Neural cell (in vitro differentiated cells): ENCODE measurements around the gene ETV7.

ENCODE experiments used
- CTCF ChIP-seq: fragments of 450-650 bp; IDR thresholded peaks from 2 replicates; pipeline ENCODE4 v1.5.1; 2014; ENCODE audit warnings: antibody characterized with exemption, mild to moderate bottlenecking, moderate library complexity; ENCODE audit not compliant: poor library complexity, severe bottlenecking
- EZH2 ChIP-seq: fragments of 200-600, 300-800 bp; shearing (Covaris generic), sonication (generic); IDR thresholded peaks from 2 replicates; pipeline ENCODE4 v1.6.1; 2014; ENCODE audit warnings: antibody characterized with exemption, low read length, borderline replicate concordance, mild to moderate bottlenecking; ENCODE audit not compliant: insufficient read depth, poor library complexity, severe bottlenecking
- POLR2AphosphoS5 ChIP-seq: IDR thresholded peaks from 2 replicates; pipeline ENCODE4 v1.6.1; 2012
- SMC3 ChIP-seq: fragments of 450-650 bp; conservative IDR thresholded peaks from 2 replicates; pipeline ENCODE4 v1.6.1; 2014; ENCODE audit warnings: antibody characterized with exemption, mild to moderate bottlenecking, moderate library complexity; ENCODE audit not compliant: poor library complexity
- TAF1 ChIP-seq: IDR thresholded peaks from 2 replicates; pipeline ENCODE4 v1.6.1; 2012; ENCODE audit warnings: low read depth
- TF ChIP-seq, protein P1 (sequence below): IDR thresholded peaks from 2 replicates; pipeline ENCODE4 v1.6.1; 2012; ENCODE audit warnings: borderline replicate concordance

- TF ChIP-seq CTCF (no peak), POLR2AphosphoS5 (no peak), EZH2 (no peak), SMC3 (no peak), TAF1 (no peak)
- TF ChIP-seq, protein P1, sequence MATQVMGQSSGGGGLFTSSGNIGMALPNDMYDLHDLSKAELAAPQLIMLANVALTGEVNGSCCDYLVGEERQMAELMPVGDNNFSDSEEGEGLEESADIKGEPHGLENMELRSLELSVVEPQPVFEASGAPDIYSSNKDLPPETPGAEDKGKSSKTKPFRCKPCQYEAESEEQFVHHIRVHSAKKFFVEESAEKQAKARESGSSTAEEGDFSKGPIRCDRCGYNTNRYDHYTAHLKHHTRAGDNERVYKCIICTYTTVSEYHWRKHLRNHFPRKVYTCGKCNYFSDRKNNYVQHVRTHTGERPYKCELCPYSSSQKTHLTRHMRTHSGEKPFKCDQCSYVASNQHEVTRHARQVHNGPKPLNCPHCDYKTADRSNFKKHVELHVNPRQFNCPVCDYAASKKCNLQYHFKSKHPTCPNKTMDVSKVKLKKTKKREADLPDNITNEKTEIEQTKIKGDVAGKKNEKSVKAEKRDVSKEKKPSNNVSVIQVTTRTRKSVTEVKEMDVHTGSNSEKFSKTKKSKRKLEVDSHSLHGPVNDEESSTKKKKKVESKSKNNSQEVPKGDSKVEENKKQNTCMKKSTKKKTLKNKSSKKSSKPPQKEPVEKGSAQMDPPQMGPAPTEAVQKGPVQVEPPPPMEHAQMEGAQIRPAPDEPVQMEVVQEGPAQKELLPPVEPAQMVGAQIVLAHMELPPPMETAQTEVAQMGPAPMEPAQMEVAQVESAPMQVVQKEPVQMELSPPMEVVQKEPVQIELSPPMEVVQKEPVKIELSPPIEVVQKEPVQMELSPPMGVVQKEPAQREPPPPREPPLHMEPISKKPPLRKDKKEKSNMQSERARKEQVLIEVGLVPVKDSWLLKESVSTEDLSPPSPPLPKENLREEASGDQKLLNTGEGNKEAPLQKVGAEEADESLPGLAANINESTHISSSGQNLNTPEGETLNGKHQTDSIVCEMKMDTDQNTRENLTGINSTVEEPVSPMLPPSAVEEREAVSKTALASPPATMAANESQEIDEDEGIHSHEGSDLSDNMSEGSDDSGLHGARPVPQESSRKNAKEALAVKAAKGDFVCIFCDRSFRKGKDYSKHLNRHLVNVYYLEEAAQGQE, result no peak
Observed at GRCh38 chr6:36358226-36358915, 29.1 kb downstream of the ETV7 start.
